NT2/D1 (cell line): Measurements from ENCODE around the gene BAG5.
A peak's percentile ranks its signal among the peaks of the same experiment; 100 is the strongest.
"Not testable (repeated sequence)": the region's sequence is repeated elsewhere in the genome, so short reads cannot be mapped to it uniquely, and the experiment has no call there.

Experiments used
- DNase-seq: peaks from one replicate; pipeline ENCODE4 v3.0.0-alpha.2; 2011; ENCODE audit warnings: low read depth, low spot score
- H3K27me3 ChIP-seq: 2 replicates; pipeline ENCODE4 v1.6.0; 2011; ENCODE audit warnings: mild to moderate bottlenecking; ENCODE audit not compliant: insufficient read length, insufficient read depth
- H3K36me3 ChIP-seq: 2 replicates; pipeline ENCODE4 v1.6.1; 2011; ENCODE audit warnings: mild to moderate bottlenecking, low read length, mixed read lengths; ENCODE audit not compliant: insufficient read depth, insufficient read length
- H3K4me1 ChIP-seq: 2 replicates; pipeline ENCODE4 v1.5.1; 2011; ENCODE audit not compliant: insufficient read depth, insufficient read length
- H3K4me3 ChIP-seq: 2 replicates; pipeline ENCODE4 v1.5.1; 2011; ENCODE audit warnings: low read depth; ENCODE audit not compliant: insufficient read length
- H3K9ac ChIP-seq: 2 replicates; pipeline ENCODE4 v1.6.0; 2011; ENCODE audit warnings: low read depth; ENCODE audit not compliant: insufficient read length
- H3K9me3 ChIP-seq: 2 replicates; pipeline ENCODE4 v1.5.1; 2011; ENCODE audit warnings: mild to moderate bottlenecking, low read length; ENCODE audit not compliant: insufficient read depth
- SUZ12 ChIP-seq: IDR thresholded peaks from 2 replicates; pipeline ENCODE4 v1.6.1; 2011; ENCODE audit not compliant: insufficient read length, insufficient read depth; ENCODE audit errors: extremely low read depth
- YY1 ChIP-seq: IDR thresholded peaks from 2 replicates; pipeline ENCODE4 v1.6.1; 2011; ENCODE audit not compliant: insufficient read length, insufficient read depth
- ZNF274 ChIP-seq: IDR thresholded peaks from 2 replicates; pipeline ENCODE4 v1.6.1; 2011; ENCODE audit warnings: mild to moderate bottlenecking, low read depth, low read length

Gene BAG5

DNA sequence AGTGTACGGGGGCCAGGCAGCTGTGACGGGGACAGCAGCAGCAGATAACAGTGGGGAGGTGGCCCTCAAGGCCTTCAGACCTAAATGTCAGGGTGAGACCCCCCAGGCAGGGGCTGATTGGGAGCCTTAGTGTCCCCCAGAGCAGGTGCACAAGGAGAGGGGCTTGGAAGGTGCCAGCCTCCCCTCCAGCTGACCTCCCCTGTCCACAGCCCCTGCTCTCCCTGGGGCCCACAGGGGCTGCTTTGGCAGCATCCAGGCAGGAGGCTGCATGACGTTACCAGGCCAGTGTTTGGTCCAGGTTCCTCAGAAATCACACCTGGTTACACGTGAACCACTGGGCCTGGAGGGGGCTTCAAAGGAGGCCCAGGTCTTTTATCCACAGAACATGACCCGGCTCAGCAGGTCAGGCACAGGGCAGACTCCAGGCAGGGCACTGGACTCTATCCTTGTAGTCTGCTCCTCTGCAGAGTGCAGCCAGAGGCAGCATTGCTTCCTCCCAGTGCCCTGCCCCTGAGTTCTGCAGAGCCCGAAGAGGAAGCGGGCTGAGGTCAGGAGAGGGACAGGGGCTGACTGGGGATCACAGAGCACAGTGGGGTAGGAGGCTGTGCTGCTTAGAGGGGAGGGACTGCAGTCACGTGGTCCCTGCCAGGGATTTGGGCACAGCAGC, 36.1 kb downstream of the BAG5 start:
- no peak for DNase-seq
- TF ChIP-seq ZNF274: no peak
- no peak for TF ChIP-seq YY1
- TF ChIP-seq SUZ12: no peak
- Histone ChIP-seq H3K4me3 (no peak overlapping the region), H3K27me3 (peaks cover 17% of the 10 kb centered on the region), H3K4me1 (peaks cover 18% of the 10 kb centered on the region), H3K9me3 (no peaks in the 10 kb centered on the region), H3K36me3 (peaks cover 16% of the 10 kb centered on the region), H3K9ac (peak overlapping the region; percentile 32)

DNA sequence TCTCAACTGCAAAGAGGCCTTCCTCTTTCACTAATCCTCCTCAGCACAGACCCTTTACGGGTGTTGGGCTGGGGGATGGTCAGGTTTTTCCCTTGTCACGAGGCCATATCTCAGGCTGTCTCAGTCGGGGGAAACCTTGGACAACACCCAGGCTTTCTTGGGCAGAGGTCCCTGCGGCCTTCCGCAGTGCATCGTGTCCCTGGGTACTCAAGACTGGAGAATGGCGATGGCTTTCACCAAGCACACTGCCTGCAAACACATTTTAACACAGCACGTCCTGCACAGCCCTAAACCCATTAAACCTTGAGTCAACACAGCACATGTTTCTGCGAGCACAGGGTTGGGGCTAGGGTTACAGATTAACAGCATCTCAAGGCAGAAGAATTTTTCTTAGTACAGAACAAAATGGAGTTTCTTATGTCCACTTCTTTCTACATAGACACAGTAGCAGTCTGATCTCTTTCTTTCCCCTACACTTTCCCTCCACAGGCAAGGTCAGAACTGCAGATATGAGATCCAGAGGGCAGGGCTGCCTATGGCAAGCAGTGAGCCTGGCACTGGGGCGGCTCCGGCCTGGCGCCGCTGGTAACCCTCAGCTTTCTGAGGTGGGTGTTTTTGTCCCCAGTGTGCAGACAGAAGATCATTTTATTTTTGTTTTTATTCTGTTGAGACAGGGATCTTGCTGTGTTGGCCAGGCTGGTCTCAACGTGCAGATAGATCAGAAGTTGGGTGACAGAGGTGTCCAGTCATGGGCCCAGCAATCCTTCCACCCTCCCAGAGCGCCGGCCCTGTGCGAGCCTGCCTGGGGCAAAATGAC, 36.8 kb downstream of the BAG5 start:
- H3K36me3 ChIP-seq, H3K9me3 ChIP-seq: not testable (repeated sequence)

DNA sequence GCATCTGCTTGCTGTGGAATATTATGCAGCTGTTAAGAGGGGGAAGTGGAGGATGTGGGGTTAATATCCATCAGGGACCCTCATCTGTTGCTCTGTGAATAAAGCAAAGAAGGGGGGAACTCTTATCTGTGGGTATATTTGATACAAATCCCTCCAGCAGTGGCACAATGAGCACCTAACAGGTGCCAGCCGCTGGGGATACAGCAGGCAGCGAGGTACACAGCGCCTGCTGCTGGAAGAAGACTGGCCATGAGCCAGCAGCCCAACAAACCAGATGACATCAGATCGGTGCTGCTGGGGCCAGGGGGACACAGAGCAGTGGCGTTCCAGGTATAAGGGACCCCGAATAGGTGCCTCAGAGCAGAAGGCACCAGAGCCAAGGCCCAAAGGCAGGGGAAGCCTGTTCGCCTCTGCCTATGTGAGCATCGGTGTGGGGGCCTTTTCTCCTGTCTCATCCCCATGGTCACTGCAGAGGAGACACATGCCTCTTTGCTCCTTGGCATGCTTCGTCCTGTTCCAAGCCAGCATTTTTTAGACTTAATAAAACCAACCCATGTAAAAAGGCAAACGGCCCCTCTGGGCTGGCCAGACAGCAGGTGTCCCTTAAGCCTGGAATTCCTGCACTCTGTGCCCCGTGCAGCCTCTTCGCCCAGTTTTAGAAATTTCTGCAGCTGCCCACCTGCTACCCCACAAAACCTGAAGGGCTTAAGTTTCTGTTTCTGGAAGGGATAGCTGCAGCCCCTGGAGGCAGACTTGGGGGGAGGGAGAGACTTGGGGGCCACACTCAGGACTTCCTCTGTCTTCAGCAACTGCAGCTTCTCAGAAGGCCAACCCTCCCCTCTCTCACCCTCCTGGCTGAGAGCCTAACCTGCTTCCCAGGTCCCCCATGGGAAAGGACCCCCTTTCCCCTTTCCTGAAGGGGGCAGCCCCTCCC, 38.2 kb downstream of the BAG5 start:
- Histone ChIP-seq H3K9ac (no peak overlapping the region), H3K4me1 (peaks cover 14% of the 10 kb centered on the region)

More for the DNA sequence above, 36.8 kb downstream of the BAG5 start:
- peaks cover 18% of the 10 kb centered on the region for H3K4me1 ChIP-seq
- H3K4me3 ChIP-seq, DNase-seq: not testable (repeated sequence)
- H3K27me3 ChIP-seq: peaks cover 17% of the 10 kb centered on the region
- H3K9ac ChIP-seq: peak overlapping the region; percentile 32

DNA sequence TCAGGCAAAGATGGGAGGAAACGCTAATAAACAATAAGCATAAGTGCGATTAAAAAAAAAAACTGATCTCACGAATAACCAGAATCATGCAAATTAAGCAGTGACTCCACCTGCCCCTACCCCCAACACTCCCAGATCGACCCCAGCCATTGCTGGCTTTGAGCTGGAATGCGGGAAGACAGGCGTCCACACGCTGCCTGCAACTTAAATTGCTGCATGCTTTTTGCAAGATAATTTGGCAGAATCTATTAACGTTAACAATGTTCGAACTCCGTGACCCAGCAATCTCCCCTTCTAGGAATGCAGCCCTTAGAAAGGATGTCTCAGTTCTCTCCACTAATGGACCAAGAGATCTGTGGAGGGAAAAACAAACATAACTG, 38.9 kb downstream of the BAG5 start:
- Histone ChIP-seq H3K4me3 (no peak overlapping the region), H3K36me3 (peaks cover 13% of the 10 kb centered on the region), H3K9ac (peak overlapping the region; percentile 46), H3K4me1 (peaks cover 19% of the 10 kb centered on the region), H3K9me3 (no peaks in the 10 kb centered on the region), H3K27me3 (peaks cover 17% of the 10 kb centered on the region)
- TF ChIP-seq ZNF274 (no peak), YY1 (no peak), SUZ12 (no peak)
- DNase-seq: no peak

More for the DNA sequence above, 38.2 kb downstream of the BAG5 start:
- no peaks in the 10 kb centered on the region for H3K9me3 ChIP-seq
- H3K36me3 ChIP-seq: peaks cover 11% of the 10 kb centered on the region
- TF ChIP-seq SUZ12 (no peak), YY1 (no peak), ZNF274 (no peak)
- no peak overlapping the region for H3K4me3 ChIP-seq
- peaks cover 17% of the 10 kb centered on the region for H3K27me3 ChIP-seq
- no peak for DNase-seq

DNA sequence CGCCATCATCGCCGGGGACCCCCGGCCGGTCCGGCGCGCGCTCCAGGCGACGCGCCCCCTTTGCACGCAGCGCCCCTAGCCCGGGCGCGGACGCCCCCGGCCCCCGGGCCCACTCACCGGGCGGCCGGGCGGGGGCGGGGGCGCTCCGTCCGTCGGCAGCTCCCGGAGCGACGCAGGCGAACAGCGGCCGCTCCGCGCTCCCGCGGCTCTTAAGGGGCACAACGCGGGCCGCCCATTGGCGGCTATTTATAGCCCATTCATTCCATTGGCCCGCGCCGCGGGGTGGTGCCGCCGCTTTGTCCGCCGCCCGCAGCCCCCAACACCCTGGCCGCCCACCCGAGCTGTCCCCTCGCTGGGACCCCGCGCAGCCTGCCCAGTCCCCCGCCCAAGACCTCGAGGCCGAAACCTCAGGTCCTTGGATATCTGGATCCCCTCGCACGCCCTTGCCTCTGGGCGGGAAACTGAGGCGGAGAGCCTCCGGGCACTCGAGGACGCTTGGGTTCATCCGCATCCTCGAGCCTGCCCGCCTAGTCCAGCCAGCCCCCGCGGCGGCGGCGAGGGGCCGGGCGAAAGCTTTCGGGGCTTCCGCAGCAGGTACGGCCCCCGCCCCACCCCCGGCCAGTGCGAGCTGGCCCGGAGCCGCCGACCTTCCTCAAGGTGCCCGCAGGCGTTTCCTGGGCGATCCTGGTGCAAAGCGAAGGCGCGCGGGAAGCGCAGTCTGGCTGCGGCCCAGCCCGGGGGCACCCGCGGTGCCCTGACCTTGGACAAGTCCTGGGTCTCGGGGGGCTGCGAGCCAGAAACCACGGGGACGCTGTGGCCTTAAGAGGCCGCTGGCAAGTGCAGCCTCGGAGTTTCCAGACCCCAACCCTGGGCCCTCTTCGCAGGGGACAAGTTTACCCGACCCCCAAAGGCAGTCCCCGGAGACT, 39.5 kb downstream of the BAG5 start, which contains the start of gene CKB:
CKB (minus strand) TSS at position 182 of the 926 bp plus-strand sequence. CDS start 337 bp downstream, outside the sequence.
- H3K4me1 ChIP-seq: peaks cover 16% of the 10 kb centered on the region
- no peak for DNase-seq
- peaks cover 17% of the 10 kb centered on the region for H3K27me3 ChIP-seq
- peak within 1 kb of the TSS; percentile 90 for H3K9ac ChIP-seq
- TF ChIP-seq ZNF274: no peak
- TF ChIP-seq YY1: no peak
- TF ChIP-seq SUZ12: no peak
- H3K4me3 ChIP-seq: peak within 1 kb of the TSS; percentile 78
- peaks cover 13% of the 10 kb centered on the region for H3K36me3 ChIP-seq
- no peaks in the 10 kb centered on the region for H3K9me3 ChIP-seq

DNA sequence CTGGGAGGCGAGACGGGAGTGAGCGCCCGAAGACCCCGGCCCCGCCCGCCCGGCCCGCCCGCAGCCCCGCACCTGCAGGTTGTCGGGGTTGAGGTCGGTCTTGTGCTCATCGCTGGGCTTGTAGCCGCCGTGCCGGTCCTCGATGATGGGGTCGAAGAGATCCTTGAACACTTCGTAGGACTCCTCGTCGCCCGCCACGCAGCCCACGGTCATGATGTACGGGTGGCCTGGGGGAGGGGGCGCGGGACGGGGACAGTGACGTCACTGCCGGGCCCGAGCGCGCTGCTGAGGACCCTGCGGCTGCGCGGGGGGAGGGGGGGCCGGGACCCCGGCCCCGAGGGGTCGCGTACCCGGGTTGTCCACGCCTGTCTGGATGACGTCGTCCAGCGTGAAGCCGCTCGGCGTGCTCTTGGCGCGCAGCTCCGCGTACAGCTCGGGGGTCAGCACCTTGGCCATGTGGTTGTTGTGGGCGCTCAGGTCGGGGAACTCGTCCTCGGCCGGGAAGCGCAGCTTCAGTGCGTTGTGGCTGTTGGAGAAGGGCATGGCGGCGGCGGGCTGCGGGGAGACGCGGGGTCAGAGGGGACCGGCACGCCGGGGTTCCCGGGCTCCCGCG, 40.4 kb downstream of the BAG5 start:
- Histone ChIP-seq H3K36me3 (peaks cover 13% of the 10 kb centered on the region), H3K9me3 (no peaks in the 10 kb centered on the region), H3K4me1 (peaks cover 15% of the 10 kb centered on the region), H3K4me3 (peak overlapping the region; percentile 78), H3K9ac (peak overlapping the region; percentile 90), H3K27me3 (peaks cover 17% of the 10 kb centered on the region)
- TF ChIP-seq ZNF274: no peak
- no peak for TF ChIP-seq YY1
- TF ChIP-seq SUZ12: no peak
- no peak for DNase-seq
